ENCODE results near the gene XPC.
A peak's percentile ranks its signal among the peaks of the same experiment; 100 is the strongest.
"Not testable (repeated sequence)": the region's sequence is repeated elsewhere in the genome, so short reads cannot be mapped to it uniquely, and the experiment has no call there.

Gene XPC

GRCh38 chr3:14124223-14124614, 54.2 kb downstream of the XPC start:
- peak; percentile 53 for TF ChIP-seq L3MBTL2 (conservative IDR thresholded peaks at IDR 0.05)
- TF ChIP-seq, protein P1, sequence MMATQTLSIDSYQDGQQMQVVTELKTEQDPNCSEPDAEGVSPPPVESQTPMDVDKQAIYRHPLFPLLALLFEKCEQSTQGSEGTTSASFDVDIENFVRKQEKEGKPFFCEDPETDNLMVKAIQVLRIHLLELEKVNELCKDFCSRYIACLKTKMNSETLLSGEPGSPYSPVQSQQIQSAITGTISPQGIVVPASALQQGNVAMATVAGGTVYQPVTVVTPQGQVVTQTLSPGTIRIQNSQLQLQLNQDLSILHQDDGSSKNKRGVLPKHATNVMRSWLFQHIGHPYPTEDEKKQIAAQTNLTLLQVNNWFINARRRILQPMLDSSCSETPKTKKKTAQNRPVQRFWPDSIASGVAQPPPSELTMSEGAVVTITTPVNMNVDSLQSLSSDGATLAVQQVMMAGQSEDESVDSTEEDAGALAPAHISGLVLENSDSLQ (IDR thresholded peaks at IDR 0.05) = no peak
- POLR2A ChIA-PET = interaction anchor here (1.0 to 2.1 kb wide), 12 partner anchors 8 to 229 kb away, joined by 3 to 20 read pairs (median 4); partner anchors contain the start of genes LSM3 and XPC
- peak; percentile 44 for DNase-seq (ENCODE audit: extremely low spot score)
- CTCF ChIA-PET = interaction anchor here (1.1 to 1.5 kb wide), 2 partner anchors 228 kb away, joined by 3 to 11 read pairs; no protein-coding TSS in a partner anchor

- no peak for DNase-seq (ENCODE audit: extremely low spot score)
- CTCF ChIA-PET = interaction anchor here (1.1 kb wide), 1 partner anchor 227 kb away, joined by 3 read pairs; no protein-coding TSS in a partner anchor
- TF ChIP-seq, protein P1 (IDR thresholded peaks at IDR 0.05) = no peak
- TF ChIP-seq FOXM1 (IDR thresholded peaks at IDR 0.05; ENCODE audit: borderline replicate concordance) (no peak), ARNT (IDR thresholded peaks at IDR 0.05) (no peak), FOXA1 (IDR thresholded peaks at IDR 0.05) (no peak), ELF4 (IDR thresholded peaks at IDR 0.05) (no peak), SP1 (IDR thresholded peaks at IDR 0.05) (no peak), TARDBP (IDR thresholded peaks at IDR 0.05) (no peak), ZNF384 (IDR thresholded peaks at IDR 0.05) (no peak), FOXK2 (IDR thresholded peaks at IDR 0.05) (no peak), CTBP1 (IDR thresholded peaks at IDR 0.05; ENCODE audit: borderline replicate concordance) (no peak), BHLHE40 (IDR thresholded peaks at IDR 0.05; ENCODE audit: borderline replicate concordance) (no peak), L3MBTL2 (conservative IDR thresholded peaks at IDR 0.05) (no peak), NFRKB (IDR thresholded peaks at IDR 0.05) (no peak), SUZ12 (IDR thresholded peaks at IDR 0.05) (no peak), LEF1 (IDR thresholded peaks at IDR 0.05; ENCODE audit: borderline replicate concordance) (no peak), HDGF (IDR thresholded peaks at IDR 0.05; ENCODE audit: borderline replicate concordance) (no peak)
- POLR2A ChIA-PET = interaction anchor here (1.0 to 1.6 kb wide), 3 partner anchors 10 to 55 kb away, joined by 4 to 6 read pairs (median 5); partner anchors contain the start of genes LSM3 and XPC
Observed at GRCh38 chr3:14123308-14124222, 54.8 kb downstream of the XPC start.

GRCh38 chr3:14122301-14122700, 56.1 kb downstream of the XPC start:
- no peak for DNase-seq (ENCODE audit: extremely low spot score)
- CTCF ChIA-PET = no interaction called here
- TF ChIP-seq CTBP1 (IDR thresholded peaks at IDR 0.05; ENCODE audit: borderline replicate concordance) = no peak
- TF ChIP-seq, protein P1 (IDR thresholded peaks at IDR 0.05) = no peak
- no peak for TF ChIP-seq TARDBP (IDR thresholded peaks at IDR 0.05)
- TF ChIP-seq ARNT (IDR thresholded peaks at IDR 0.05) = no peak
- TF ChIP-seq SP1 (IDR thresholded peaks at IDR 0.05) = no peak
- no peak for TF ChIP-seq NFRKB (IDR thresholded peaks at IDR 0.05)
- TF ChIP-seq BHLHE40 (IDR thresholded peaks at IDR 0.05; ENCODE audit: borderline replicate concordance) = no peak
- no peak for TF ChIP-seq SUZ12 (IDR thresholded peaks at IDR 0.05)
- TF ChIP-seq FOXM1 (IDR thresholded peaks at IDR 0.05; ENCODE audit: borderline replicate concordance) = no peak
- no peak for TF ChIP-seq HDGF (IDR thresholded peaks at IDR 0.05; ENCODE audit: borderline replicate concordance)
- TF ChIP-seq L3MBTL2 (conservative IDR thresholded peaks at IDR 0.05) = no peak
- no peak for TF ChIP-seq FOXK2 (IDR thresholded peaks at IDR 0.05)
- TF ChIP-seq ZNF384 (IDR thresholded peaks at IDR 0.05) = no peak
- TF ChIP-seq LEF1 (IDR thresholded peaks at IDR 0.05; ENCODE audit: borderline replicate concordance) = no peak
- TF ChIP-seq FOXA1 (IDR thresholded peaks at IDR 0.05) = no peak
- POLR2A ChIA-PET = interaction anchor here (1.6 kb wide), 1 partner anchor 56 kb away, joined by 6 read pairs; the partner anchor contains the start of genes LSM3 and XPC

DNA sequence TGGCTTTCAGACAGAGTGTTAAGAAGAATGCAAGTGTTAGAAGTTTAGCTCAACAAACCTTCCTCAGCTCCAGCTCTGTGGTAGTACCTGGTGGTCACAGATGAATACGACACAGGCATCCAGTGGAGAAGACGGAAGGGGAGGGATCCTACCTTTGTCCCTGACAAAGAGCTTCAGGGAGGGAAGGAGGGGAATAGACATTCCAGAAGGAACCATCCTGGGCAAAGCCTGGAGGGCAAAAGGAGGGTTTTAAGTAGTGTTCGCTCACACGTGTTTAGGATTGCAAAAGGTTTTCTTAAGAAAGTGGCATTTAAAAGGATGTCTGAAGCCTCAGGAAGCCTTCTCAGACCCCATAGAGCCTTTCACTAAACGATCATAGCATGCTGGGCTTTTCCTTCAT, 56.5 kb downstream of the XPC start:
- TF ChIP-seq ZNF384 (IDR thresholded peaks at IDR 0.05) (no peak), FOXK2 (IDR thresholded peaks at IDR 0.05) (no peak), ELF4 (IDR thresholded peaks at IDR 0.05) (no peak), HDGF (IDR thresholded peaks at IDR 0.05; ENCODE audit: borderline replicate concordance) (no peak), SUZ12 (IDR thresholded peaks at IDR 0.05) (no peak)
- CTCF ChIA-PET = no interaction called here
- POLR2A ChIA-PET = no interaction called here
- no peak for DNase-seq (ENCODE audit: extremely low spot score)

DNA sequence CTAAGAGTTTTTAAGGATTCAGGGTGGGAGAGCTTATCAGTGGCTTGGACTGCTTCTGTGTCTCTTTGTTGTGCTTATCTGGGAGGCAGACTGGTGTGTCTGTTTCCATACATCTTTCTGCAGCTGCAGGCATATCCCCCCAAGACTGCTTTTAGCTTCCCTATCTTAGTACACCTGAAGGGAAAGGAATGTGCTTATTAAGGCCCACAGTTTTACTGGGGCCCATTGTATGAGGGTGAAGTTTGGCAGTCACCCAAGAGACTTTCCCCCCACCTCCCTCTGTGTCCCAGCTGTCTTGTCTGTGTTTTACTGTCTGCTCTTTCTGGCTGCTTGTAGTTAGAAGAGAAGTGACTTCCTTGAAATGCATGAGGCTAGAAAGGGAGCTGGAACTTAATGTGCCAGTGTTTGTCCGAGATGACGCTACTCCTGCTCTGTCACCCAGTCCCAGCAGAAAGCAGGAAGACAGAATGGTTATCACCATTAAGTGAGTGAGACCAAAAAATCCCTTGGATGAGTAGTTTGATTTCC, 57.4 kb downstream of the XPC start:
- DNase-seq (ENCODE audit: extremely low spot score); CTCF ChIA-PET; POLR2A ChIA-PET: not testable (repeated sequence)

DNA sequence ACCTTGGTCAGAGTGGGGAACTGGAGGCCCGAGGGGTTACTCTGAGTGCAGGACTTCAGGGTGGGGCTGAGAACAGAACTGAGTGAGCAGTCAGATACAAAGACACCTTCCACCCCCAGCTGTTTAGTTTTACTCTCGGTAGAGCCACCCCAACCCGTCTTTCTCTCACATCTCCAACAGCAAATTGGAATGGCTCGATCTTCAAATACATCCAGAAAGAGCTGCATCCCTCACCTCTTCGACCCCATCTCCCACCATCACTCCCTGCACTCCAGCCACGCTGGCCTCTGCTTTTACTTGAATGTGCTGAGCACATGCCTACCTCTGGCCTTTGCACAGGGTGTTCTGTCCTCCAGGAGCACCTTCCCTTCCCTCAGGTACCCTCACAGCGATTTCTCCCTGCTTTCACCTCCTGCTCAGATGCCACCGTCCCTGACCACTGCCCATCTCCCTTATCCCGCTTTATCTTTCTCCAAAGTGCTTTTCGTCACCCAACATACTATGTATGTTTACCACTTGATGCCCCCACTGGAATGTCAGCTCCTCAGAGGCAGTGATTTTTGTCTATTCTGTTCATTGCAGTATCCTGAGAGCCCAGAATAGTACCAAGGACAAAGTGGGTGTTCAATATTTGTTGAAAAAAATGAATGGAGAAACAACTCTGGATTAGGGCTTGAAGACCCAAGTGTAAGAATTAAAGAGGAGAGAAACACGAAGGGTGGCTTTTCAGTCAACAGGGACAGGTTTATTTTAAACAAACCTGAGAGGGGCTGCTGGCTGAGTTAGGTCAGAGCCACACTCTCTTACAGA, 58.1 kb downstream of the XPC start:
- ChIA-PET POLR2A (interaction anchor here (2.1 kb wide), 1 partner anchor 58 kb away, joined by 9 read pairs; the partner anchor contains the start of genes LSM3 and XPC), CTCF (no interaction called here)
- no peak for DNase-seq (ENCODE audit: extremely low spot score)
- TF ChIP-seq ARNT (IDR thresholded peaks at IDR 0.05) = no peak
- no peak for TF ChIP-seq HDGF (IDR thresholded peaks at IDR 0.05; ENCODE audit: borderline replicate concordance)

All from HEK293T (cell line).